ENCODE results near the gene ARMH4. TPM values are rescaled to one million over a fixed set of nuclear protein-coding genes. Genes with fewer than 3 reads are reported as not detected.
"Not testable (repeated sequence)": the region's sequence is repeated elsewhere in the genome, so short reads cannot be mapped to it uniquely, and the experiment has no call there.

ARMH4 gene
- polyA plus RNA-seq, 3 donors from 2014 or later, result 1.8 TPM; not detected in 2

- H3K4me1 Mint-ChIP-seq, result no peaks in the 10 kb centered on the region
- no peak overlapping the region for H3K27ac Mint-ChIP-seq
- H3K4me3 Mint-ChIP-seq, result no peak overlapping the region
- DNase-seq, result no peak
- H3K27me3 Mint-ChIP-seq (ENCODE audit: low read depth in 3 of 3), result peaks cover 2 to 9% (median 3%) of the 10 kb centered on the region in 3 donors
- no peaks in the 10 kb centered on the region for H3K9me3 Mint-ChIP-seq
- no peaks in the 10 kb centered on the region for H3K36me3 Mint-ChIP-seq
Observed at GRCh38 chr14:58138031-58138713, 13.8 kb downstream of the ARMH4 start.

- Mint-ChIP-seq H3K4me1 (no peaks in the 10 kb centered on the region), H3K9me3 (no peaks in the 10 kb centered on the region), H3K27ac (no peak overlapping the region), H3K4me3 (no peak overlapping the region), H3K27me3 (ENCODE audit: low read depth in 3 of 3) (peaks cover 1 to 2% (median 1%) of the 10 kb centered on the region in 3 donors), H3K36me3 (no peaks in the 10 kb centered on the region)
- DNase-seq, result no peak
Observed at GRCh38 chr14:58133739-58134138, 18.3 kb downstream of the ARMH4 start.

- Mint-ChIP-seq H3K4me3 (no peak overlapping the region), H3K36me3 (no peaks in the 10 kb centered on the region), H3K9me3 (peaks cover 0 to under 1% (median 0%) of the 10 kb centered on the region in 6 donors), H3K27ac (no peak overlapping the region), H3K27me3 (ENCODE audit: low read depth in 3 of 3) (peaks cover 0 to 1% (median 0%) of the 10 kb centered on the region in 3 donors), H3K4me1 (no peaks in the 10 kb centered on the region)
- no peak for DNase-seq
Observed at GRCh38 chr14:58131386-58131785, 20.6 kb downstream of the ARMH4 start.

GRCh38 chr14:58130116-58130782 is 21.8 kb downstream of the ARMH4 start:
- DNase-seq, result no peak
- no peaks in the 10 kb centered on the region for H3K4me1 Mint-ChIP-seq
- peaks cover 0 to 12% (median 8%) of the 10 kb centered on the region in 6 donors for H3K9me3 Mint-ChIP-seq
- no peak overlapping the region for H3K27ac Mint-ChIP-seq
- H3K4me3 Mint-ChIP-seq, result no peak overlapping the region
- peaks cover 0 to 3% (median 0%) of the 10 kb centered on the region in 3 donors for H3K27me3 Mint-ChIP-seq (ENCODE audit: low read depth in 3 of 3)
- H3K36me3 Mint-ChIP-seq, result peaks cover 0 to 3% (median 0%) of the 10 kb centered on the region in 3 donors

- Mint-ChIP-seq H3K27me3 (ENCODE audit: low read depth in 3 of 3) (peaks cover 0 to 3% (median 0%) of the 10 kb centered on the region in 3 donors), H3K27ac (no peak overlapping the region), H3K4me1 (no peaks in the 10 kb centered on the region), H3K9me3 (peaks cover 0 to 17% (median 9%) of the 10 kb centered on the region in 6 donors), H3K4me3 (no peak overlapping the region), H3K36me3 (peaks cover 0 to 3% (median 0%) of the 10 kb centered on the region in 3 donors)
- no peak for DNase-seq
Observed at GRCh38 chr14:58129208-58129607, 22.8 kb downstream of the ARMH4 start.

- no peak for DNase-seq
- Mint-ChIP-seq H3K9me3 (peaks cover 0 to 17% (median 9%) of the 10 kb centered on the region in 6 donors), H3K27me3 (ENCODE audit: low read depth in 3 of 3) (peaks cover 0 to 3% (median 0%) of the 10 kb centered on the region in 3 donors), H3K4me3 (no peak overlapping the region), H3K27ac (no peak overlapping the region), H3K4me1 (no peaks in the 10 kb centered on the region), H3K36me3 (peaks cover 0 to 3% (median 0%) of the 10 kb centered on the region in 3 donors)
Observed at GRCh38 chr14:58128416-58128815, 23.6 kb downstream of the ARMH4 start.

- not testable (repeated sequence) for H3K4me3 Mint-ChIP-seq, H3K36me3 Mint-ChIP-seq, H3K4me1 Mint-ChIP-seq, DNase-seq, H3K27ac Mint-ChIP-seq
- Mint-ChIP-seq H3K9me3 (peaks cover 0 to 17% (median 9%) of the 10 kb centered on the region in 6 donors), H3K27me3 (ENCODE audit: low read depth in 3 of 3) (peaks cover 0 to 12% (median 2%) of the 10 kb centered on the region in 3 donors)
Observed at GRCh38 chr14:58122546-58122945, 29.5 kb downstream of the ARMH4 start.

GRCh38 chr14:58121530-58122186 is 30.4 kb downstream of the ARMH4 start:
- H3K4me1 Mint-ChIP-seq, result no peaks in the 10 kb centered on the region
- no peak overlapping the region for H3K4me3 Mint-ChIP-seq
- peaks cover 0 to 3% (median 0%) of the 10 kb centered on the region in 3 donors for H3K36me3 Mint-ChIP-seq
- H3K9me3 Mint-ChIP-seq, result peaks cover 0 to 17% (median 9%) of the 10 kb centered on the region in 6 donors
- H3K27ac Mint-ChIP-seq, result no peak overlapping the region
- no peak for DNase-seq
- H3K27me3 Mint-ChIP-seq (ENCODE audit: low read depth in 3 of 3), result peaks cover 0 to 12% (median 2%) of the 10 kb centered on the region in 3 donors

- H3K36me3 Mint-ChIP-seq, result no peaks in the 10 kb centered on the region
- DNase-seq, result no peak
- no peaks in the 10 kb centered on the region for H3K4me1 Mint-ChIP-seq
- peaks cover 0 to 2% (median 0%) of the 10 kb centered on the region in 6 donors for H3K9me3 Mint-ChIP-seq
- H3K27ac Mint-ChIP-seq, result no peak overlapping the region
- no peak overlapping the region for H3K4me3 Mint-ChIP-seq
- H3K27me3 Mint-ChIP-seq (ENCODE audit: low read depth in 3 of 3), result peaks cover 0 to 18% (median 4%) of the 10 kb centered on the region in 3 donors
Observed at GRCh38 chr14:58119381-58119780, 32.6 kb downstream of the ARMH4 start.

- Mint-ChIP-seq H3K4me1 (no peaks in the 10 kb centered on the region), H3K27me3 (ENCODE audit: low read depth in 3 of 3) (peaks cover 0 to 22% (median 7%) of the 10 kb centered on the region in 3 donors), H3K9me3 (peaks cover 0 to 2% (median 0%) of the 10 kb centered on the region in 6 donors), H3K36me3 (no peaks in the 10 kb centered on the region), H3K27ac (no peak overlapping the region), H3K4me3 (no peak overlapping the region)
- DNase-seq, result no peak
Observed at GRCh38 chr14:58118097-58118815, 33.8 kb downstream of the ARMH4 start.

- DNase-seq, result no peak
- H3K27me3 Mint-ChIP-seq (ENCODE audit: low read depth in 3 of 3), result peaks cover 0 to 24% (median 7%) of the 10 kb centered on the region in 3 donors
- H3K4me3 Mint-ChIP-seq, result no peak overlapping the region
- H3K9me3 Mint-ChIP-seq, result no peaks in the 10 kb centered on the region
- no peaks in the 10 kb centered on the region for H3K36me3 Mint-ChIP-seq
- H3K4me1 Mint-ChIP-seq, result no peaks in the 10 kb centered on the region
- no peak overlapping the region for H3K27ac Mint-ChIP-seq
Observed at GRCh38 chr14:58109744-58110143, 42.3 kb downstream of the ARMH4 start.

GRCh38 chr14:58108717-58109116 is 43.3 kb downstream of the ARMH4 start:
- Mint-ChIP-seq H3K9me3 (no peaks in the 10 kb centered on the region), H3K27ac (no peak overlapping the region), H3K27me3 (ENCODE audit: low read depth in 3 of 3) (peaks cover 0 to 23% (median 3%) of the 10 kb centered on the region in 3 donors), H3K4me1 (no peaks in the 10 kb centered on the region), H3K36me3 (no peaks in the 10 kb centered on the region), H3K4me3 (no peak overlapping the region)
- no peak for DNase-seq

- Mint-ChIP-seq H3K4me1 (no peaks in the 10 kb centered on the region), H3K9me3 (no peaks in the 10 kb centered on the region), H3K4me3 (no peak overlapping the region), H3K27ac (no peak overlapping the region), H3K36me3 (no peaks in the 10 kb centered on the region), H3K27me3 (ENCODE audit: low read depth in 3 of 3) (peaks cover 2 to 17% (median 3%) of the 10 kb centered on the region in 3 donors)
- peak; percentile 7 to 35 (median 13) for DNase-seq
Observed at GRCh38 chr14:58107947-58108552, 44.0 kb downstream of the ARMH4 start.
